ENCODE data around the gene SPDYE9. TPM values are rescaled to one million over a fixed set of nuclear protein-coding genes. Genes with fewer than 3 reads are reported as not detected.
"Not testable (repeated sequence)": the region's sequence is repeated elsewhere in the genome, so short reads cannot be mapped to it uniquely, and the experiment has no call there.

The SPDYE9 gene, protein sequence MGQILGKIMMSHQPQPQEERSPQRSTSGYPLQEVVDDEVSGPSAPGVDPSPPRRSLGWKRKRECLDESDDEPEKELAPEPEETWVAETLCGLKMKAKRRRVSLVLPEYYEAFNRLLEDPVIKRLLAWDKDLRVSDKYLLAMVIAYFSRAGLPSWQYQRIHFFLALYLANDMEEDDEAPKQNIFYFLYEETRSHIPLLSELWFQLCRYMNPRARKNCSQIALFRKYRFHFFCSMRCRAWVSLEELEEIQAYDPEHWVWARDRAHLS
- not detected for total RNA-seq

DNA sequence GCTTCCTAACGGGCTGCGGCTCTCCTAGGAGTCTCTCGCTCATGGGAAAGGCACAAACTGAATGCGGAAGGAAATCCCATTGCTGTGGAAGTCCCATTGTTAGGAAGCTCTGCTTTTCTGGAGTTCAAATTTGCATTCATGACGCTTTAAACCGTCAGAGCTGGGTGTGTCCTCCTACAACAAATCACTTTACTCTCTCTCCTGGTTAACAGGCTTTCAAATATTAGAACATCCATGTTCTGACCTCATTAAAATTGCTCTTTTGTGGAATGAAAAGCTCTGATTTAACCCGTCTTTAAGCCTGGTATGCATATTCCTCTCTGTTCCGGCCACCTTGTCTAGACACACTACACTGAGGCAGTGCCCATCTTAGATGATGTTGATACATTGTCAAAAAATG is at the start of gene SPDYE9:
Gene SPDYE9 (minus strand): TSS at position 101 of the 400 bp plus-strand sequence. CDS start 1,800 bp downstream, outside the sequence.
- H3K27ac ChIP-seq, H3K36me3 ChIP-seq, DNase-seq, H3K27me3 ChIP-seq, H3K4me1 ChIP-seq, H3K4me3 ChIP-seq, H3K9me3 ChIP-seq: not testable (repeated sequence)

DNA sequence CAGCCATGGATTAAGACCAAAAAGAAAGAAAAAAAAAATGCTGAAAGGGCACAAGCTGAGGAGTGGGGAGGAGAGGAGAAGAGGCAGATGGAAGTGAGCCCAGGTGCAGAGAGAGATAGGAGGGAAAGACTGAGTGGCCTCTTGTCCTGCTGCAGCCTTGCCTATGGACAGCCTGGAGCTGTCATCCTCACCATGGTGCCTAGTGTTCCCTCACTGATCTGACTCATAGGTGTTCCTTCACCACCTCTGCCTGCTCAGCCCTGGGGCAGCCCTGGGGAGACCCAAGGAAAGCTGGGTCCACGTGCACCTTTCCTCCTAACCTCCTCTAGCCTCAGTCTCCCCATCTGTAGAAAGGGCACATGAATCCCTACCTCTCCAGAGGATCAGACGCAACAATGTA is 49.0 kb upstream of the SPDYE9 start:
- H3K36me3 ChIP-seq, H3K4me3 ChIP-seq: not testable (repeated sequence)
- peak in 1 of 3 donors; percentile 9 for DNase-seq

DNA sequence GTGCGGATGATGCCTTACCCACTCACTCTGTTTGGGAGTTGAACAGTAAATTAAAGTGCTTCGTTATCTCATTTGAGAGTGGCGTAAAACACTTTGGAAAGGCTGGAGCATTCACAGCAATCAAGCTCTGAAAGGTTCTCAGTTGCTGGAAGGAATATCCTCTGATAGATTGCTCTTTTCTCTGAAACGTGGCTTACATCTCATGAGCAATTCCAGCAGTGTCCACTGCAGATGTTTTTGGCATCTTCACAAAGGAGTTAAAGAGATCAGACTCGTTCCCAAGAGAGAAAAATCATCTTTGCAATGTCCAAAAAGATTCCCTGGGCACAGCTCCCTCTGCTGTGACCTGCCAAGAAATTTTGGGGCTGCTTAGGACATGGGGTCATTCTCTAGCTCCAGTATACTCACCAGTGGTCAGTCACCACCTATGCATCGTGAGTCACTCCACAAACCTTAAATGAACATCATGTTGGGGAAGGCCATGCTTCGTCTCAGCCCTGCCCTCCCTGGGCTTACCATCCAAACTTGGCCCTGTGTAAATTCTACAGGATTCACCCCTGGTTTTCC is 46.9 kb upstream of the SPDYE9 start:
- not testable (repeated sequence) for H3K27ac ChIP-seq, DNase-seq, H3K27me3 ChIP-seq, H3K9me3 ChIP-seq, H3K4me1 ChIP-seq, H3K36me3 ChIP-seq, H3K4me3 ChIP-seq

More for the DNA sequence above, 49.0 kb upstream of the SPDYE9 start:
- not testable (repeated sequence) for H3K4me1 ChIP-seq, H3K27ac ChIP-seq, H3K27me3 ChIP-seq, H3K9me3 ChIP-seq

DNA sequence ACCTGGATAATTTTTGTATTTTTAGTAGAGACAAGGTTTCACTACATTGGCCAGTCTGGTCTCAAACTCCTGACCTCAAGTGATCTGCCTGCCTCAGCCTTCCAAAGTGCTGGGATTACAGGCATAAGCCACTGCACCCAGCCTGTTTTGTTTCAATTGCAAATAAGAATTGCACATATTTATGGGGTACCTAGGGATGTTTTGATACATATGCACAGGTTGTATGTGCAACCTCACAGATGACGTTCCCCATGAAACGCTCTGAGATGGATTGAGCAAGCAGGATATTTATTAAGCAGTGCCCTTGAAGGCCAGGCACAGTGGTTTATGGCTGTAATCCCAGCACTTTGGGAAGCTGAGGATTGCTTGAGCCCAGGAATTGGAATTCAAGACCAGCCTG is 44.8 kb upstream of the SPDYE9 start:
- H3K36me3 ChIP-seq, DNase-seq, H3K4me3 ChIP-seq: not testable (repeated sequence)

DNA sequence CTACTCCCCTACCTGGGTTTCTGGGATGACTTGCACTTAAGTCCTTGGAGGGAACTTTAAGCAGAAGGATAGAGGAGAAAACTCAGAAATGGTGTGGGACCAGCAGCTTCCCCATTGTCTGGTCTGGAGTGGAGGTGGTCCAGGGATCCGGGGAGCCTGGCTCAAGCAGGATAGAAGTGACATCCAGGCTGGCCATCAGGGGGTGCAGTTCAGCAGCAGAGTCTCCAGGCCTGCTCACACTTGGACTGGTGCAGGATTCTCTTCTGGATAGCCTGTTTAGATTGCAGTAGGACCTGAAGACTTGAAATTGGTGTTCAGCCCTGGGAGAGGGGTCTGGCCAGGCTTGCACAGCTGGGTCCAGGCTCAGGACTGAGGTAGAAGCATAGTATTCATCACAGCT is 38.3 kb upstream of the SPDYE9 start:
- H3K4me1 ChIP-seq, H3K9me3 ChIP-seq, H3K27ac ChIP-seq, H3K4me3 ChIP-seq, H3K27me3 ChIP-seq, DNase-seq, H3K36me3 ChIP-seq: not testable (repeated sequence)

More for the DNA sequence above, 44.8 kb upstream of the SPDYE9 start:
- H3K4me1 ChIP-seq, H3K27ac ChIP-seq, H3K9me3 ChIP-seq, H3K27me3 ChIP-seq: not testable (repeated sequence)

DNA sequence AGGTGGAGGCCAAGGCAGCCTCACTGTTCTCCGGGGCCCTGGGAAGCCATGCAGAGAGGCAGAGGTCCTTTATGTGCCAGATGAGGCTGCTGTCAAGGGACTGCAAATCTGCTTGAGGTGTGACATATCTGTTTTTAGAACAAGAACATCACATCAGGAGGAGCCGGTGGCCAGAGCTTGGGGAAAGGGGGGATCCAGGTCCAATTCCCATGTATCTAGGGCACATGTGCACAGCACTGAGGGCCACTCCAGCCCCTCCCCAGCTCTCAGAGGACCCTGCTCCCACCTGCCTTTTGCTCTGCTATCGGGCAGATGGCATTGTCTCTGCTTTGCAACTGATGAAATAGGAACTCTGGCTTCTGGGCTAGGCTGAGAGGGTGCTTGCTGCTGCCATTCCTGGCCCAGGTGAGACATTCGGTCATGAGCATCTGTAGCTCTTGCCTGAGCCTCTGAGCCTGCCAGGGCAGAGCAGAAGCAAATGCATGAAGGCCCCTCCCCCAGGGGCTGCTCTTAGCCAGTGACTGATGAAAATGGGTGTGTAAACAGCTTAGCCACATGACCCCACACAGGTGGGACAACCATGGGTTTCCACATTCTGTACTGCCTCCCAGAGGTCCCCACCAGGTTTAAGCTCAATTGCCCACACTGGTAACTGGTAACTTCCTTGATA is 37.1 kb upstream of the SPDYE9 start:
- not testable (repeated sequence) for H3K4me1 ChIP-seq, H3K9me3 ChIP-seq, H3K4me3 ChIP-seq, H3K27me3 ChIP-seq, H3K27ac ChIP-seq, H3K36me3 ChIP-seq
- DNase-seq = peak in 1 of 3 donors; percentile 40

DNA sequence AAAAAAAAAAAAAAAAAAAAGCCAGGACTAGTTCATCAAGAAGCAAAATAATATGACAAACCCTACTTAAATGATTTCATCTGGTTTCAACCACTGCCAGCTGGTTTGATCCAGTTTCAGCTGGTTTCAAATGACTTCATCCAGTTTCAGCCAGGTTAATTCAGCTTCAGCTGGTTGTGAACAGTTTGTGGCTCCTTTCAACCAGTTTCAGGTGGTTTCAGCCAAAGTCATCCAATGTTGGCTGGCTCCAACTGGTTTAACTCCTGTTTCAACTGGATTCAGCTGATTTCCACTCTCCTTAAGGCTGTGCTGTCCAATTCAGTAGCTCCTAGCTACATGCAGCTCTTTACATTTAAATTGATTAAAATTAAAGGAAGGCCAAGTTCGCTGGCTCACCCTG is 32.3 kb upstream of the SPDYE9 start:
- H3K36me3 ChIP-seq, DNase-seq, H3K4me1 ChIP-seq, H3K27me3 ChIP-seq, H3K27ac ChIP-seq, H3K9me3 ChIP-seq, H3K4me3 ChIP-seq: not testable (repeated sequence)

DNA sequence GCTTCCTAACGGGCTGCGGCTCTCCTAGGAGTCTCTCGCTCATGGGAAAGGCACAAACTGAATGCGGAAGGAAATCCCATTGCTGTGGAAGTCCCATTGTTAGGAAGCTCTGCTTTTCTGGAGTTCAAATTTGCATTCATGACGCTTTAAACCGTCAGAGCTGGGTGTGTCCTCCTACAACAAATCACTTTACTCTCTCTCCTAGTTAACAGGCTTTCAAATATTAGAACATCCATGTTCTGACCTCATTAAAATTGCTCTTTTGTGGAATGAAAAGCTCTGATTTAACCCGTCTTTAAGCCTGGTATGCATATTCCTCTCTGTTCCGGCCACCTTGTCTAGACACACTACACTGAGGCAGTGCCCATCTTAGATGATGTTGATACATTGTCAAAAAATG is 28.0 kb downstream of the SPDYE9 start, which contains the start of gene SPDYE11:
Gene SPDYE11 (minus strand): TSS at position 101 of the 400 bp plus-strand sequence. CDS start 1,800 bp downstream, outside the sequence.
- H3K4me3 ChIP-seq, H3K27ac ChIP-seq, H3K9me3 ChIP-seq, H3K27me3 ChIP-seq, H3K4me1 ChIP-seq, DNase-seq, H3K36me3 ChIP-seq: not testable (repeated sequence)

DNA sequence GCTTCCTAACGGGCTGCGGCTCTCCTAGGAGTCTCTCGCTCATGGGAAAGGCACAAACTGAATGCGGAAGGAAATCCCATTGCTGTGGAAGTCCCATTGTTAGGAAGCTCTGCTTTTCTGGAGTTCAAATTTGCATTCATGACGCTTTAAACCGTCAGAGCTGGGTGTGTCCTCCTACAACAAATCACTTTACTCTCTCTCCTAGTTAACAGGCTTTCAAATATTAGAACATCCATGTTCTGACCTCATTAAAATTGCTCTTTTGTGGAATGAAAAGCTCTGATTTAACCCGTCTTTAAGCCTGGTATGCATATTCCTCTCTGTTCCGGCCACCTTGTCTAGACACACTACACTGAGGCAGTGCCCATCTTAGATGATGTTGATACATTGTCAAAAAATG is 56.2 kb downstream of the SPDYE9 start, which contains the start of gene SPDYE8:
Gene SPDYE8 (minus strand): TSS at position 101 of the 400 bp plus-strand sequence. CDS start 1,800 bp downstream, outside the sequence.
- not testable (repeated sequence) for DNase-seq, H3K4me3 ChIP-seq, H3K4me1 ChIP-seq, H3K27me3 ChIP-seq, H3K27ac ChIP-seq, H3K36me3 ChIP-seq, H3K9me3 ChIP-seq

Small RNA genes lying within 50 kb of the gene (small RNA-seq; reads per million reads assigned to genes)
- 0 reads per million in 2 donors for gene RF00019

Other genes with a start within 250 kb of the SPDYE9 start
- 10 to 100 TPM; 24.0 to 47.3 (median 37.1) TPM for gene POM121, start 160.9 kb downstream of the SPDYE9 start, total RNA-seq
- gene TRIM74, start 116.6 kb downstream of the SPDYE9 start, total RNA-seq = 1 to 10 TPM in 3 of 4 donors, not detected in 1; 1.8 to 3.2 (median 1.9) TPM
- not detected for gene SPDYE8, start 56.3 kb downstream of the SPDYE9 start, total RNA-seq
- not detected for gene SPDYE11, start 28.1 kb downstream of the SPDYE9 start, total RNA-seq
- gene NSUN5, start 222.8 kb upstream of the SPDYE9 start, total RNA-seq = 10 to 100 TPM; 18.2 to 27.7 (median 25.2) TPM
- 1 to 10 TPM in 3 of 4 donors, not detected in 1; 1.1 to 5.4 (median 2.6) TPM for gene TRIM50, start 242.0 kb upstream of the SPDYE9 start, total RNA-seq
- not detected for gene FKBP6, start 242.1 kb upstream of the SPDYE9 start, total RNA-seq